Loucy (cell line): ENCODE data around the gene LTC4S.

ENCODE experiments used
- EZH2phosphoT487 ChIP-seq: fragments of 200-600 bp; IDR thresholded peaks from 2 replicates; pipeline ENCODE4 v1.6.1; 2018; ENCODE audit warnings: antibody characterized with exemption, mild to moderate bottlenecking, moderate library complexity, borderline replicate concordance
- TF ChIP-seq, protein P1 (sequence below): fragments of 200-600 bp; sonication (generic); conservative IDR thresholded peaks from 2 replicates; pipeline ENCODE4 v1.5.1; 2014; ENCODE audit warnings: mild to moderate bottlenecking, antibody characterized with exemption, low read length

DNA sequence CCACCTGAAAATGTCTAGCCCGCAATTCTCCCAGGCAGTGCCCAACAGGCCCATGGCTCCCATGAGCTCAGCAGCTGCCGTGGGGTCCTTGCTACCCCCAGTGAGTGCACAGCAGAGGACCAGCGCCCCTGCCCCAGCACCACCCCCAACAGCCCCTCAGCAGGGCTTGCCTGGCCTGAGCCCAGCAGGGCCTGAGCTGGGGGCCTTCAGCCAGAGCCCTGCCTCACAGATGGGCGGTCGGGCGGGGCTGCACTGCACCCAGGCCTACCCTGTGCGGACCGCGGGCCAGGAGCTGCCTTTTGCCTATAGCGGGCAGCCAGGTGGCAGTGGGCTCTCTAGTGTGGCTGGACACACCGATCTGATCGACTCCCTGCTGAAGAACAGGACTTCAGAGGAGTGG lies 19.3 kb upstream of the LTC4S start:
- TF ChIP-seq, protein P1, sequence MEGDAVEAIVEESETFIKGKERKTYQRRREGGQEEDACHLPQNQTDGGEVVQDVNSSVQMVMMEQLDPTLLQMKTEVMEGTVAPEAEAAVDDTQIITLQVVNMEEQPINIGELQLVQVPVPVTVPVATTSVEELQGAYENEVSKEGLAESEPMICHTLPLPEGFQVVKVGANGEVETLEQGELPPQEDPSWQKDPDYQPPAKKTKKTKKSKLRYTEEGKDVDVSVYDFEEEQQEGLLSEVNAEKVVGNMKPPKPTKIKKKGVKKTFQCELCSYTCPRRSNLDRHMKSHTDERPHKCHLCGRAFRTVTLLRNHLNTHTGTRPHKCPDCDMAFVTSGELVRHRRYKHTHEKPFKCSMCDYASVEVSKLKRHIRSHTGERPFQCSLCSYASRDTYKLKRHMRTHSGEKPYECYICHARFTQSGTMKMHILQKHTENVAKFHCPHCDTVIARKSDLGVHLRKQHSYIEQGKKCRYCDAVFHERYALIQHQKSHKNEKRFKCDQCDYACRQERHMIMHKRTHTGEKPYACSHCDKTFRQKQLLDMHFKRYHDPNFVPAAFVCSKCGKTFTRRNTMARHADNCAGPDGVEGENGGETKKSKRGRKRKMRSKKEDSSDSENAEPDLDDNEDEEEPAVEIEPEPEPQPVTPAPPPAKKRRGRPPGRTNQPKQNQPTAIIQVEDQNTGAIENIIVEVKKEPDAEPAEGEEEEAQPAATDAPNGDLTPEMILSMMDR, result no peak
- no peak for TF ChIP-seq EZH2phosphoT487
